H9 (cell line): ENCODE results near the gene SRGAP3. TPM values are rescaled to one million over a fixed set of nuclear protein-coding genes. Genes with fewer than 3 reads are reported as not detected.

Experiments
- DNase-seq: peaks from one replicate; pipeline ENCODE4 v3.0.0-alpha.2; 2017
- H2AFZ ChIP-seq: one replicate; pipeline ENCODE4 v1.6.1; 2013; ENCODE audit warnings: mild to moderate bottlenecking, low read length, control low read depth, moderate library complexity
- H2AK5ac ChIP-seq: 2 replicates; pipeline ENCODE4 v1.6.1; 2013; ENCODE audit warnings: low read length, control low read depth, mixed read lengths; ENCODE audit not compliant: insufficient read length
- H2BK120ac ChIP-seq: one replicate; pipeline ENCODE4 v1.6.1; 2013; ENCODE audit warnings: low read depth, mild to moderate bottlenecking, low read length, control low read depth, inconsistent platforms; ENCODE audit not compliant: poor library complexity, severe bottlenecking
- H2BK12ac ChIP-seq: 2 replicates; pipeline ENCODE4 v1.6.1; 2013; ENCODE audit warnings: low read length, control low read depth, mixed read lengths, low read depth; ENCODE audit not compliant: insufficient read length
- H2BK15ac ChIP-seq: 2 replicates; pipeline ENCODE4 v1.6.1; 2013; ENCODE audit warnings: low read depth, low read length, control low read depth
- H2BK20ac ChIP-seq: one replicate; pipeline ENCODE4 v1.6.1; 2013; ENCODE audit warnings: low read depth, mild to moderate bottlenecking, low read length, control low read depth, inconsistent platforms; ENCODE audit not compliant: poor library complexity, severe bottlenecking
- H2BK5ac ChIP-seq: 2 replicates; pipeline ENCODE4 v1.6.1; 2013; ENCODE audit warnings: low read length, control low read depth, mixed read lengths; ENCODE audit not compliant: insufficient read length
- H3K14ac ChIP-seq: 2 replicates; pipeline ENCODE4 v1.6.1; 2013; ENCODE audit warnings: low read length, control low read depth; ENCODE audit not compliant: insufficient read depth
- H3K18ac ChIP-seq: 2 replicates; pipeline ENCODE4 v1.6.1; 2013; ENCODE audit warnings: low read depth, mild to moderate bottlenecking, mixed read lengths, low read length, control low read depth; ENCODE audit not compliant: insufficient read length
- H3K23ac ChIP-seq: 2 replicates; pipeline ENCODE4 v1.6.1; 2013; ENCODE audit warnings: low read length, control low read depth, mixed read lengths, low read depth; ENCODE audit not compliant: insufficient read length
- H3K23me2 ChIP-seq: 2 replicates; pipeline ENCODE4 v1.6.1; 2013; ENCODE audit warnings: low read depth, mild to moderate bottlenecking, mixed read lengths, low read length, control low read depth; ENCODE audit not compliant: insufficient read length, poor library complexity, severe bottlenecking
- H3K27ac ChIP-seq: 2 replicates; pipeline ENCODE4 v1.5.1; 2013; ENCODE audit warnings: low read length, control low read depth, mixed read lengths, low read depth; ENCODE audit not compliant: insufficient read length
- H3K27me3 ChIP-seq: 2 replicates; pipeline ENCODE4 v1.6.1; 2013; ENCODE audit warnings: low read length, control low read depth, inconsistent platforms; ENCODE audit not compliant: insufficient read depth
- H3K4ac ChIP-seq: 2 replicates; pipeline ENCODE4 v1.6.1; 2013; ENCODE audit warnings: low read depth, mild to moderate bottlenecking, control low read depth, inconsistent platforms, low read length, moderate library complexity
- H3K4me1 ChIP-seq: 2 replicates; pipeline ENCODE4 v1.6.1; 2013; ENCODE audit warnings: low read length, control low read depth, inconsistent platforms; ENCODE audit not compliant: insufficient read depth
- H3K4me2 ChIP-seq: 2 replicates; pipeline ENCODE4 v1.6.1; 2013; ENCODE audit warnings: low read length, control low read depth, mixed read lengths; ENCODE audit not compliant: insufficient read length, insufficient read depth
- H3K56ac ChIP-seq: 2 replicates; pipeline ENCODE4 v1.6.1; 2013; ENCODE audit warnings: low read depth, mild to moderate bottlenecking, mixed read lengths, low read length, control low read depth; ENCODE audit not compliant: insufficient read length
- H3K79me1 ChIP-seq: 2 replicates; pipeline ENCODE4 v1.6.1; 2013; ENCODE audit warnings: low read depth, mild to moderate bottlenecking, moderate library complexity, low read length, control low read depth, inconsistent platforms; ENCODE audit not compliant: insufficient read depth, poor library complexity, severe bottlenecking
- H3K79me2 ChIP-seq: 2 replicates; pipeline ENCODE4 v1.6.1; 2013; ENCODE audit warnings: low read length, control low read depth, inconsistent platforms; ENCODE audit not compliant: insufficient read depth
- H3K9ac ChIP-seq: 2 replicates; pipeline ENCODE4 v1.6.1; 2013; ENCODE audit warnings: low read length, control low read depth, mixed read lengths; ENCODE audit not compliant: insufficient read length; ENCODE audit errors: extremely low read depth
- H3K9me3 ChIP-seq: one replicate; pipeline ENCODE4 v1.6.1; 2013; ENCODE audit warnings: low read depth, low read length, inconsistent platforms; ENCODE audit not compliant: control insufficient read depth
- H3T11ph ChIP-seq: one replicate; pipeline ENCODE4 v1.6.1; 2013; ENCODE audit warnings: mild to moderate bottlenecking, low read length, control low read depth, inconsistent platforms
- H4K20me1 ChIP-seq: one replicate; pipeline ENCODE4 v1.6.1; 2013; ENCODE audit not compliant: control insufficient read depth, insufficient read length, insufficient read depth
- H4K5ac ChIP-seq: 2 replicates; pipeline ENCODE4 v1.6.1; 2013; ENCODE audit warnings: low read depth, mild to moderate bottlenecking, mixed read lengths, low read length, control low read depth; ENCODE audit not compliant: insufficient read length
- H4K8ac ChIP-seq: replicated peaks from 2 replicates; pipeline ENCODE4 v1.6.1; 2013; ENCODE audit warnings: low read length, control low read depth, mixed read lengths, low read depth; ENCODE audit not compliant: insufficient read length
- H4K91ac ChIP-seq: 2 replicates; pipeline ENCODE4 v1.6.1; 2013; ENCODE audit warnings: low read depth, mild to moderate bottlenecking, moderate library complexity, mixed read lengths, low read length, control low read depth; ENCODE audit not compliant: insufficient read length
- H3K27ac Mint-ChIP-seq, 3 experiments: 2 replicates in 2 of 3; 3 replicates in 1 of 3; pipeline ENCODE4 v1.8.0; 2020 to 2021; ENCODE audit warnings: mixed read lengths in 3 of 3, mild to moderate bottlenecking in 1 of 3, moderate library complexity in 1 of 3
- H3K27me3 Mint-ChIP-seq: 2 replicates; pipeline ENCODE4 v1.8.0; 2021; ENCODE audit warnings: low read depth, mild to moderate bottlenecking, moderate library complexity, mixed read lengths
- H3K36me3 Mint-ChIP-seq, 3 experiments: 2 replicates in 2 of 3; 3 replicates in 1 of 3; pipeline ENCODE4 v1.8.0; 2020 to 2021; ENCODE audit warnings: low read depth in 3 of 3, mixed read lengths in 3 of 3; ENCODE audit not compliant: insufficient read depth in 1 of 3
- H3K4me1 Mint-ChIP-seq, 2 experiments: 2 replicates each; pipeline ENCODE4 v1.8.0; 2020; ENCODE audit warnings: mixed read lengths in 2 of 2
- H3K4me3 Mint-ChIP-seq, 2 experiments: 2 replicates in 1 of 2; 3 replicates in 1 of 2; pipeline ENCODE4 v1.8.0; 2020 to 2021; ENCODE audit warnings: mild to moderate bottlenecking in 2 of 2, mixed read lengths in 2 of 2, moderate library complexity in 1 of 2
- H3K9me3 Mint-ChIP-seq, 2 experiments: 2 replicates in 1 of 2; 3 replicates in 1 of 2; pipeline ENCODE4 v1.8.0; 2020; ENCODE audit warnings: mild to moderate bottlenecking in 2 of 2, mixed read lengths in 2 of 2, moderate library complexity in 1 of 2
- CTCF ChIP-seq: fragments of 200-600 bp; sonication (generic); conservative IDR thresholded peaks from 3 replicates; pipeline ENCODE4 v1.8.0; 2021; ENCODE audit warnings: antibody characterized with exemption, mild to moderate bottlenecking
- WGBS: extraction: QIAGEN DNeasy Blood & Tissue Kit; methylation state at CpG from one replicate; pipeline ENCODE4 v1.1.7; 2013; ENCODE audit warnings: missing lambda C conversion rate, low lambda C conversion rate, mixed read lengths; ENCODE audit not compliant: insufficient read length; ENCODE audit errors: extremely low coverage; 5-methylcytosine and 5-hydroxymethylcytosine counted together
- total RNA-seq: library from RNA; stranded (reverse); gene quantifications from 2 replicates; pipeline ENCODE4 v1.2.1, GENCODE V29; 2021

The SRGAP3 gene
- total RNA-seq, 1 experiment from 2014 or later, result 3.4 TPM

GRCh38 chr3:9230596-9230995 is 18.9 kb downstream of the SRGAP3 start:
- Histone ChIP-seq H4K8ac (no peak overlapping the region), H3K56ac (no peak overlapping the region), H3K27me3 (no peaks in the 10 kb centered on the region), H3K79me1 (no peaks in the 10 kb centered on the region), H3K27ac (no peak overlapping the region), H2BK12ac (no peak overlapping the region), H4K91ac (no peak overlapping the region), H3K18ac (no peak overlapping the region), H3K14ac (no peak overlapping the region), H2BK120ac (no peak overlapping the region), H3K23ac (no peak overlapping the region), H4K5ac (no peak overlapping the region), H4K20me1 (no peaks in the 10 kb centered on the region), H2BK5ac (no peak overlapping the region), H3T11ph (no peak overlapping the region), H2AK5ac (no peak overlapping the region), H2BK15ac (no peak overlapping the region), H3K9ac (no peak overlapping the region), H3K4me2 (no peak overlapping the region), H2BK20ac (no peak overlapping the region), H3K4ac (no peak overlapping the region), H3K79me2 (no peaks in the 10 kb centered on the region), H3K23me2 (no peaks in the 10 kb centered on the region), H3K4me1 (peaks cover 10% of the 10 kb centered on the region; the same call in 1 of the 2 replicates), H3K9me3 (no peaks in the 10 kb centered on the region), H2AFZ (no peak overlapping the region)
- no peaks in the 10 kb centered on the region for H3K27me3 Mint-ChIP-seq
- peaks cover 40 to 60% of the 10 kb centered on the region in 2 experiments for H3K4me1 Mint-ChIP-seq
- no peak for TF ChIP-seq CTCF
- no peaks in the 10 kb centered on the region for H3K9me3 Mint-ChIP-seq
- no peak overlapping the region for H3K4me3 Mint-ChIP-seq
- 0 out of 7 replicates have a peak, but pooled peaks cover 0 to 1% (median 0%) of the 10 kb centered on the region in 3 experiments for H3K36me3 Mint-ChIP-seq
- whole genome bisulfite sequencing, result no CpG with 5 or more reads among the region's 8 CpGs
- DNase-seq, result no peak
- peak overlapping the region in 2 of 3 experiments; percentile 40 to 78; a peak in 1 of 7 replicates for H3K27ac Mint-ChIP-seq
